ENCODE measurements around the gene GAL3ST3. TPM values are rescaled to one million over a fixed set of nuclear protein-coding genes. Genes with fewer than 3 reads are reported as not detected.
"Not testable (repeated sequence)": the region's sequence is repeated elsewhere in the genome, so short reads cannot be mapped to it uniquely, and the experiment has no call there.

The GAL3ST3 gene
- total RNA-seq, 1 donor from 2014 or later, result not detected

DNA sequence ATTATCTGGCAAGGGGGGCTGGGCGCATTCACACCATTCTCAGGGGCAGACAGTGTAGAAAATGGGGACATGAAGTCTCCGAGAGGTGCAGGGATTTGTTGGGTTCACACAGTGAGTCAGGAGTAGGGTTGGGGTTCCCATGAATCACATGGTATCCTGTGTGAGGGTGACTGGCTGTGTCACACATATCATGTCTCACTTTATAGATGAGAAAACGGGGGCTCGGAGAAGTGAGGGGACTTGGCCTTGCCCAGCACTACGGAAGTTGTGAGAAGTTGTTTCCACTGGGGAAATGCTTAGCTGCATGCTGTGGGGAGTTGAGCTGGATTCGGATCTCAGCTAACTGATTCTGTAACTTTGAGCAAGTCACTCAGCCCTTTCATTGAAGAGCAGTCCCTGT lies 4.2 kb downstream of the GAL3ST3 start:
- no peak for DNase-seq

DNA sequence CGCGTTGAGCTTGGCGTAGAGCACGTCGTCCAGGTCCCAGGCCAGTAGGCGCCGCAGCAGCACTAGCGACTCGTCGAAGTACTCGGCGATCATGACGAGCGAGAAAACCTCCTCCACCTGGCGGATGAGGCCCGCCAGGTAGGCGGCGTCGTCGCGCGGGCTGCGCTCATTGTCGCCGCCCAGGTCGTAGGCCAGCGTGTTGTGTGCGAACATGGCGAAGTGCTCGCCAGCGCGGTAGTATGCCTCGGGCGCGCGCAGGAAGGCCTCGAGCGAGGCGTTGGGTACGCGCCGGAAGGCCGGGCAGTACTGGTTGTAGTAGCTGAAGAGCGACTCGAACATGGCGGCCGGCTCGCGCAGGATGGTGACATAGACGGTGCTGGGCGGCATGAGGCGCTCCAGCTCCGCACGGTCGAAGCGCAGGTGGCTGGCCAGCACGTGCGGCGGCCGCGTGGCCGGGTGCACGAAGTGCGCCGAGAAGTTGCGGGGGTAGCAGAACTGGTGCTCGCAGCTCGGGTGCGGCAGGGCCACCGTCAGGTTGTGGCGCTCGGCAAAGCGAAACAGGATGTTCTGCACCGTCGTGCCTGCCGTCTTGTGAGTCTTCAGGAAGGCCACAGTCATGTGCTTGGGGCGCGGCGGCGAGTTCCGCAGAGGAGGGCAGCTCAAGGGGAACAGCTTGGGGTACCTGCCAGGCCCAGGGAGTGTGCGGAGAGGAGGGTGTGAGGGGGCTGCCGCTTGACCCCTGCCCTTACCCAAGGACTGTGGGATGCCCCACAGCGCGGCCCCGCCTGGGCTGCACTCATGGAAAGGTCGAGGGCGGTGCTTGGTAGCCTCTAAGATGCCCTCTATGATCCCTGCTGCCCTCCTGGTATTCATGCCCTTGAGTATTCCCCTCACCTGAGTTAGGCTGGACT lies 5.7 kb downstream of the GAL3ST3 start:
- DNase-seq, result no peak

DNA sequence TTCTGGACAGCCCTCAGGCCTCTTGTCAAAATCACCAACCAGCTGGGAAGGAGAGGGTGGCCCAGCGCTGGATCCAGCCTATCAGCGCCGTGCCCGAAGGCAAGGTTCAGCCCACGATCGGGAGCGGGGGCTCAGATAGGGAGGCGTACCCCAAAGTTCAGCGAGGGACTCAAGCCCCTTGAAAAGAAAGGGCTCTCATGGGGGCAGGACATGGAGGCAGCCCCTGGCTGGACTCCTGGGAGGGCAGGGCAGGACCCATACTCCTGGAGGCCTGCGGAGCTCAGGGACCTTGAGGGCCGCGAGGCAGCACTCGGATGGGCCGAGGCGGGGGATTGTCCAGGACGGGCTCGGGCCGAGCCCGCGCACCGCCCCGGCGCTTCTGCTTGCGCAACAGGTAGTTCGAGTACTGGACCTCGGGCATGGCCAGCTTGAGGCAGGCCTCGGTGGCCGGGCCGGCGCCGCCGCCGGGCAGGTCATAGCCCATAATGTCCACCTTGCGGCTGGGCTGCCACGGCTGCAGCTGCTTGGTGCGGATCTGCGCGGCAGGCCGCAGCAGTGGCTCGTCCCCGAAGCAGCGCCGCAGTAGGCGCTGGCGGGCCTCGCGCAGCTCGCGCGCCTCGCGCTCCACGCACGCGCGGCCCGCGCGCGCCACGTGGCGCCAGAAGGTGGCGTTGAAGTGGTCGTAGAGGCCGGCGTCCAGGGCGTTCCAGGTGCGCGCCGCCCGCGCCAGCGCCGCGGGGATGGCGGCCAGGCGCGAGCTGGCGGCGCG lies 6.5 kb downstream of the GAL3ST3 start:
- DNase-seq, result no peak

DNA sequence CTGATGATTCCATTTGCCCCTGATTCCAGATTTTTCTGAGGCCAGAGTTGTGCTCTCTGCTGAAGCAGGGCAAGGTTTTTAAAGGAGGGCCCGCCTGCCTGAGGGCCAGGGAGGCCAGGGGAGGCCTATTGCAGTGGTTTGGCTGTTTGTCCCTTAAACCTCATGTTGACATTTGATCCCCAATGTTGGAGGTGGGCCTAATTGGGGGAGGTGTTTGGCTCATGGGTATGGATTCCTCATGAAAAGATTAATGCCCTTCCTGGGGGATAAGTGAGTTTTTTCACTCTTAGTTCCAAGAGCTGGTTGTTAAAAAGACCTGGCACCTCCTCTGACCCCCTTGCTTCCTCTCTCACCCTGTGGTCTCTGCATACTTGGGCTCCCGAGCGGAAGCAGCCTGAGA lies 9.2 kb downstream of the GAL3ST3 start:
- no peak for DNase-seq

DNA sequence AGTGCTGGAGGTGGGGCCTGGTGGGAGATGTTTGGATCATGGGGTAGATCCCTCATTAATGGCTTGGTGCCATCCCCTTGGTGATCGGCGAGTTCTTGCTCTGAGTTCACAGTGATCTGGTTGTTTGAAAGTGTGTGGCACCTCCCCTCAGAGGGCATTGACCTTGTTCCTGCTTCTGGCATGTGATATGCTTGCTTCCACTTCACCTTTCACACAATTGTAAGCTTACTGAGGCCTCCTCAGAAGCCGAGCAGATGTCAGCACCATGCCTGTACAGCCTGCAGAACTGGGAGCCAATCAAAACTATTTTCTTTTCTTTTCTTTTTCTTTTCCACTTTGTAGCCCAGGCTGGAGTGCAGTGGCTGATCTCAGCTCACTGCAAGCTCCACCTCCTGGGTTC lies 11.6 kb downstream of the GAL3ST3 start:
- no peak for DNase-seq

DNA sequence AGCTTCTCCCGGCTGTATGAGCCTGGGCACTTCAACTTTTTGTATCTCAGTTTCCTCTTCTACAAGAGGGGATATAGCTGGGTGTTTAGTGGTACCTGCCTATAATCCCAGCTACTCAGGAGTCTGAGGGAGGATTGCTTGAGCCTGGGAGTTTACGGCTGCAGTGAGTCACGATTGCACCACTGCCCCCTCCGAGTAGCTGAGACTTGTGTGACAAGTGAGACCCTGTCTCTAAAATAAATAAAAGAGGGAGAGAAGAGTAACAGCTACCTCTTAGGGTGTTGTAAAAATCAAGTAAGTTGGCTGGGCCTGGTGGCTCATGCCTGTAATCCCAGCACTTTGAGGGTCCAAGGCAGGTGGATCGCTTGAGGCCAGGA lies 12.6 kb downstream of the GAL3ST3 start:
- DNase-seq, result no peak

DNA sequence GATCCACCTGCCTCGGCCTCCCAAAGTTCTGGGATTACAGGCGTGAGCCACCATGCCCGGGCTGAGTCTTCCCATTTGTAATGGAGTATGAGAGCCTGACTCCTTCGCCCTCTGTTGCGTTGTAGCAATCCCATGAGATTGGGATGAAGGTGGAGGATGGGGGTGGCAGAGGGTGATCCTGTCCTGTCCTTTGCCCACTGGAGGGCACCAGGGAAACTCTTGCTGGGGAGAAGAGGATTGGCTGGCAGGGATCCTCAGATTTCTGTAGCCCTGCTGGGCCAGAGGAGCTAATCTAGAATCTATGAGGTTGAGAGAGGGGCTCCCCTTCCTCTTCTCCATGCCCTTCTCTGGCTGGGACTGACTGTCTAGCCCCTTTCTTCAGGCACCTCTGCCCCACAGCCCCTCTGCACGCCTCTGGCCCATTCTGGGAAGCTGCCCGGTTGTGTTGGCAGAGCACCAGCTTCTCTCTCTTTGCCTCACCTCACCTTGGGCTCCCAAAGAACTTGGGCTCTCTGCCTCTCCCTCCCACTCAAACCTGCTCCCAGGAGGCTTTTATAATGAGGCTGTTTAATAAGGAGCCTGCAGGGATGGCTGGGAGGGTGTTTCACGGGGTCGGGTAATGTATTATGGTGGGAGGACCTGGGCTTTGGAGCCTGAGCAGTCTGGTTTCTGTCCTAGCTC lies 13.2 kb downstream of the GAL3ST3 start:
- no peak for DNase-seq

DNA sequence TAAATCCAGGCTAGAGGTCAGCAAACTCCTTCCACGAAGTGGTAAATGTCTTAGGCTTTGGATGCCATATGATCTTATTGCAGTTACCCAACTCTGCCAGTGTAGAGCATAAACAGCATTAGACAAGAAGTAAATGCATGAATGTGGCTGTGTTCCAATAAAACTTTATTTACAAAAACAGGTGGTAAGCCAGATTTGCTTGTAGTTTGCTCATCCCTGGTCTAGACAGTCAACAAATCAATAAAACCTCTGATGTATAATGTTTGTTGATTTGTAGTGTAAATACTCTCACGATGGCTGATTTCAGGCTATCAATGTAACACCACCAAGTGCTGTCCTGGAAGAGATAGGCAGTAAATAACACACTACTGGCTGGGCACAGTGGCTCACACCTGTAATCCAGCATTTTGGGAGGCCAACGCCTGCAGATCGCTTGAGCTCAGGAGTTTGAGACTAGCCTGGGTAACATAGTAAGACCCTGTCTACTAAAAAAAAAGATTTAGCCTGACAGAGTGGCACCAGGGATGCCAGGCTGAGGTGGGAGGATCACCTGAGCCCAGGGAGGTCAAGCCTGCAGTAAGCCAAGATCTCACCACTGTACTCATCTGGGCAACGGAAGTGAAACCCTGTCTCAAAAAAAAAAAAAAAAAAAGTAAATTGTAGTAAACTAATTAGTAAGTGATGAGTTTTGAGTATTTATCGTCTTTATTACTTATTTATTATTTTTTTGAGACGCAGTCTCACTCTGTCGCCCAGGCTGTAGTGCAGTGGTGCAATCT lies 15.8 kb downstream of the GAL3ST3 start:
- no peak for DNase-seq

DNA sequence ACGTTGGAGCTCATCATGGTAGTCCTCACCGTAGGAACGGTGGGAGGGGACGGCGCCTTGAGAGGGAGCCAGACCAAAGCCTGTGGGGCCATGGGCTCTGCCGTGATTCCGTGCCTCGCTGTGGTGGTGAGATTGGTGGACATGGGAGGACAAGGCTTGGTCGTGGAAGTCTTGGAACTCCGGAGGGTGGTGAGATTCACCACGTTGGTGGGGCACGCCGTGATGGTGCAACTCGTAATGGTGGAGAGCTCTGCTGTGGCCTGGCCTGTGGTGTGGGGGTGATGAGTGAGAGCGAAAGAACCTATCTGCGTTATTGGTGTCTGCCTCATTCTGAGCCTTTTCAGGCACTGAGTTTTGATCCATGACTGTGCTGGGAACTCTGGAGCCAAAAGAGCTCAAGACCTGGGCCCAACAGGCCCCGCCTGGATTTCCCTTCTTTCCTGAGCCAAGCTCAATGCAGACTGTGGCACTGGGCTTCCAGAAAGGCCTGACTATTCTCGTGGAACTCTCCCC lies 22.9 kb downstream of the GAL3ST3 start, which contains the start of gene CATSPER1:
TSS of gene CATSPER1 (minus strand) at position 463 of the 513 bp plus-strand sequence. CDS start at position 363, 100 bp downstream.
- DNase-seq, result no peak

DNA sequence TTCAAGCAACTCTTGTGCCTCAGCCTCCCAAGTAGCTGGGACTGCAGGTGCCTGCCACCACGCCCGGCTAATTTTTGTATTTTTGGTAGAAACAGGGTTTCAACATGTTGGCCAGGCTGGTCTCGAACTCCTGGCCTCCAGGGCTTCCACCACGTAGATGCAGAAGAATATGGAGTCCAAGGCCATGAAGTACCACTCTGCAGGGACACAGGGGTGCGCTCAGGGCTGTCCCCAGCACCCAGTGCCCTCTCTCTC lies 25.8 kb downstream of the GAL3ST3 start:
- not testable (repeated sequence) for DNase-seq

DNA sequence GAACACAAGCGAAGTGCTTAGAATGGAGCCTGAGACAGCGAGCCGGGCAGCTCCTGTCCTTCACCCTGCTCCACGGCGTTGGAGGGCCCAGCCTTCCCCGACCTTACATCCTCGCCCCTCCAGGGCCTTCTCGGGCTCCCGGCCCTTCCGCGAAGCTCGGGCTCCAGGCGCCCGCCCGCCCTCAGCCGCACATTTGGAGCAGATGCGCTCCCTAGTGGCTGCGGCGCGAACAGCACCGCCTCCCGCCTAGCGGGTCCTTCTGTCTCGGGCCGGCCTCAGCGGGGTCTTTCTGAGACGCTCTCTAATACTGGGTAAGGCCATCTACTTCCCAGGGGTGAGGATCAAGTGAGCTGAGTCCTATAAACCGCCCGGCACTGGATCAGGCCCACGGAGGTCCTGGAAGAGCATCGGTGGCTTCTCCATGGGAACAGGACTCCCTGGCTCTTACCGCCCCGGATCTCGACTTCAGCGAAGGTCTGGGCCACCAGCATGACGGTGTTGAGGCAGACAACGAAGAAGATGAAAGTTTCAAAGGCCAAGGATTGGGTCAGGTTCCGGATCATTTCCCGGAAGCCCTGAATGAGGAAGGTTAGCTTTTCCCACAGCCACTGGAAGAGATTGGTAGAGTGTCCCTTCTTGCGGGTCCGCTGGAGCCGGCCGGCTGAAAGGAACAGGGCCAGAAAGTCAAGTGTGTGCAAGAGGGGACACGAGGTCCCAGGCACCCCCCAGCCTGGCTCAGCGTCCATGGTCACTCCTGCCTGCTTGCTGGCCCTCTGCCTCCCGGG lies 26.4 kb downstream of the GAL3ST3 start:
- peak; percentile 74 for DNase-seq

DNA sequence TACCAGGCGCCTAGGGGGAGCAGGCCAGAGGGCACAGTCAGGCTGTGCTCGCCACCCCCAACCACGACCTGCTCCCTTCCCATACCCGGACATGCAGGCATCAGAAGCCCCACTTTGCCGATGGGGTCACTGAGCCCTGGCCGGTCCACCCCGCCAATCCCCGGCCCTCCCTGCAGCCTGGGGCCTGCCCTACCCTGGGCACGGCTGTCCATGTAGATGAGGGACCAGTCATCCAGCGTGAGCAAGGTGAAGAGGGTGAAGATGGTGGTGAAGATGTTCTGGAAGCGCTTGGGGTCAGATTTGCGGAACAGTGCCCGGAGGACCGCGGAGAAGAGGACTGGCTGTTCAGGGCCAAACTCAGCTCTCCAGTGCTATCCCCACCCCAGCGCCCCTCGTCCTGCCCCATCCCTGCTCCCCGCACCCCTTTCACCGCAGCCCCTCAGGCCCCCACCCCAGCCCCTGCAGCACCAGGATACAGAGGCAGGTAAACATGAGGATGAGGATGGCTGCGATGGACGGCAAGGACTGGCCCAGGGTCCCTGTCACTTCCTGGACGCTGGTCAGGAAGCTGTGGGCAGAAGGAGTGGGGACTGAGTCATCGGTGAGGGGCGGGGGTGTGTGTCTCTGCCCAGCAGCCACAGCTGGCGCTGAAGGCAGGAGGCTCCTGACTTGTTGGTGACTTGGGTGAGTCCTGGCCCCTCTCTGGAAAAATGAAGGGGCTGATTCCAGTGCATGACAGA lies 28.2 kb downstream of the GAL3ST3 start:
- DNase-seq, result no peak

DNA sequence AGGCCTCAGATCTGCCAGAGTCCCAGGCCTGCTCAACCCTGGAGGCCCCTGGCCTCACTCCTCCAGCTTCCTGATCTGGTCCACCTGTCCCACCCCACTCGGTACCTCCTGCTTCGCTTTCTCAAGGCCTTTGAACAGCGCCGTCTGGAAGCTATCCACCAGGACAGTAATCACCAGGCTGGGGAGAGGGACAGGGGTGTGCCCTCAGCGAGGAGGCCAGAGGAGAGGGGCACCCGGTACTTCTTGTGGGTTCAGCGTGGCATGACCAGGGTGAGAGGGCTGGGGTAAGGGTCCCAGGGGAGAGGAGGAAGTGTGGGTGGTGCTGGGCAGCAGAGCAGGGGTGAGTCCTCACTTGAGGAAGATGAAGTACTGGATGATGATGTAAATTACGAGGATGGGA lies 28.7 kb downstream of the GAL3ST3 start:
- no peak for DNase-seq

DNA sequence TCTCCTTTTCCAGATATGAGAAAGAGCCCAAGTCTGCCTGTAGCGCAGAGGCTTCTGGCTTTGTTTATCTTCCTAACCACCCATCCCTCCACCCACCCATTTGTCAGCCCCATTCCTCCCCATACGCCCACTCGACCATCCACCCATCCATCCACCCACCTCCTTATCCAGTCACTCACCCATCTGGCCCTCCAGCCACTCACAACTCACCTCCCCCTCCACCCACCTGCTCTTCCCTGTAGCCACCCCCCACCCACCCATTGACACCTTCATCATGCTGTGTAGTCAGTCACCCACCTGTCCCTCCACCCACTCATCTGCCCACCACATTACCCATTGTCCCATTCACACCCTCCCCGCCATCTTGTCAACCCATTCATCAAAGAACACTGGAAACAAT lies 31.6 kb downstream of the GAL3ST3 start:
- no peak for DNase-seq

DNA sequence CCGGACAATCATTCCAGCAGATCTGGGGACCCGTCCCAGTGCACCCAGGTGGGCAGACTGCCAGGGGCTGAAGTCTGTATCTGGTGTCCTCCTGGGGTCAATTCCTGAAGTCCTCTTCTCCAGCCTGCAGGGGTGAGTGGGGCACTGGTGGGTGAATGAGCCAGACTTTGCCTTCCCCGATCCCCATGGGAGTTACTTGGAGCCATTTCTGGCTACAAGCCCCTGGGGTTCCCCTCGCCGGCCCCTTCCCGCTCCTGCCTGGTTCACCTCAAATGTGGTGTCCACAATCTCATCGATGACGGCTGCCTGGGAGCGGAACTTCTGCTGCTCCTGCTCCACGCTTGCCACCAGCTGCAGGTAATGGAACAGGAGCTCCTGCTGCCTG lies 32.2 kb downstream of the GAL3ST3 start:
- no peak for DNase-seq

DNA sequence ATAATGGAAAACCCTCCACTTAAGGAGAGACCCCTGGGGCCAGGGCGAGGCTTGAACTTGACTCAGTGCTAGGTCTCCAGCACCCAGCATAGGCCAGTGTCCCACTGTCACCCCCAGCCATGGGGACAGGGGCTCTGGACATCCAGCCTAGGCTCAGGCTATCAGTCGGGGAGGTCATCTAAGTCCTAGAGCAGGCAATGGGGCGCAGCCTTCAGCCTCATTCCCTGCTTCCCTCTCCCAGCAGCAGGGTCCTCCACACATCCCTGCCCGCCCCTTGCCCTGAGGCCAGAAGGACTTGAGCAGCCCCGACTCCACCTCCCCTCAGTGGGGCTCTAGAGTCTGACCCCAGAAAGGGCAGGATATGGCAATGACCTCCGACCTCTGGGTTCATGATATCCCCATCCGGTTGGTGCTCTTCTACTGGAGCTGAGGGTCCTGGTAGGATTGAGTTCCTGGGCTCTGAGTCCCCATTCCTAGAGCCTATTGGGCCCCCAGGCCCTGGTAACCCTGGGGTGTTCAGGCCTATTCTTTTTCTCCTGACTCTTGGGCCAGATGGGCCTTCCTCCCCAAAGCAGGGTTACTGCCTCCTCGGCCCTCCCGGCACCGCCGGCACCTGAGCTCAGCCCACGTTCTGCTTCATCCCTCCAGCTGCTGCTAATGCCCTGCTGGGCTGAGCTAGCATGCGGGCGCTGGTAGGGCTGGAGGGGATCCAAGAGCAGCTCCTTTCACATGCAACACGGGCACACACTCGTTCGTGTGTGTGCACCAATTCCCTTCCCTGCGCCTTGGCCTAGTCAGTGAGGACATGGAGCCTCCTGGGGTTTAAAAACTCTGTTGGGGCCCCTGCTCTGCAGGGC lies 32.8 kb downstream of the GAL3ST3 start:
- DNase-seq, result peak; percentile 22

DNA sequence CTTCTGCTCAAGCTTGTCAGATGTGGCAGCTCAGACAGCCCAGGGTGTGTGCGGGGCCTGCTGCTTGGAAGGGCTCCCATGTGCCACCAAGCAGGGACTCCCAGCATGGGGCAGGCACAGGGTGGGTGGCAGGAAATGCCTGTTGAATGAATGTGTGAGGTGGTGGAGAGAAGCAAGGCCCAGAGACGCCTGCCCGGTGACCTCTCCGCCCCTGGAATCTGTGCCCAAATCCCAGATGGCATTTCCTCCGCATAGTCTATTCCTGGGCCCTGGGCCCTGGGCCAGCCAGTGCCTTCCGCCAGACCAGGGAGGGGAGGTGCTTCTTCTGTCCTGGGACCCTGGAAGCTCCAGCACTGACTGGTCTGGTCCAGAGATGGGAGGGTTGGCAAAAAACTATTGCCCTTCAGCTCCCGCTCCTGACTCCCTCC lies 33.5 kb downstream of the GAL3ST3 start:
- peak; percentile 11 for DNase-seq

DNA sequence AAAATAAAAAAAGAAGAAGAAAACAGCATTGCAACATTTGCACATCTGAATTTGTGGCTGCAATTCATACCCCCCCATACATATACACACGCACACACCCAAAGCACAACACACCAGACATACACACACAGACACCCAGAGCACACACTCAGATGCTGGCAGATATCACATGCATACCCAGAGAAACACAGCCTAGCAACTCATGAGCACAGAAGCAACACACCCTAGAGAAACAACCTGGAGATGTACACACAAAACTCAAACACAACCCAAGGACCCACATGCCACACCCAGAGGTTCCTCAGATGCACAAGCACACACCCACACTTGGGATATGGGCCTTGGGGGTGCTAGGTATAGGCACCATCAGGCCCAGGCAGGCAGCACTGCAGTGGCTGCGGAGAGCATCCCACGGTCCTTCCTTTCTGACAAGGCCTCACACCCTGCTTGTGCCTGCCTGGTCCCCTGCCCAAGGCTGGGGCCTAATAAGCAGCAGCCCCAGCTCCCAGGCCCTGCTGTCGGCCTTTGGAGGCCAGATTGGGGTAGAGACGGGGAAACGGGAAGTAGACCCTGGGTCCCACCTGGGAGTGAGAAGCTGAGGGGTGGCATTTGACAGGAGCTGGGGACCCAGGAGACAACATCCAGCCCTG lies 34.0 kb downstream of the GAL3ST3 start:
- no peak for DNase-seq

DNA sequence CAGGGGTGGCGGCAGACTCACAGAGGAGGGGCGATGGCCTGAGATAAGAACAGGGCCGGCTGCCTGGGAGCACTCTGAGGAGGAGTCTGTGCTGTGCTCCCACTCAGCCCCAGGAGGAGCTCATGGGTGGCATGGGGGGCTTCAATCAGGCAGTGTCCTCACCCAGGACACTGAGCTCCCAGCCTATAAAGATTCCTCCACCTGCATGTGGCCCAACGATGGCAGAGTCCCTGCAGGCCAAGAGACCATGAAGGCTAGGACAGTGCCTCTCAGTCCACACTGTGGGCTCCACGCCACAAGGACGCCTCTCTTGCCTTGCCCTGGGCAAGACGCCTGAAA lies 35.2 kb downstream of the GAL3ST3 start:
- no peak for DNase-seq

All from tongue (tissue), 2 donors.